Caco-2 (cell line): ENCODE measurements around the gene CXCR6. TPM values are rescaled to one million over a fixed set of nuclear protein-coding genes. Genes with fewer than 3 reads are reported as not detected.

ENCODE experiments used
- BruUV-seq: library from RNA; stranded (reverse); fragments of 400-500 nt; replicated peaks from 2 replicates; lab custom pipeline; 2021; lab: Mats Ljungman, UMichigan
- CTCF ChIA-PET: fragments of 300-600 bp; sonication (Branson Sonifier 250); formaldehyde crosslinking; loops from one replicate; lab custom pipeline; 2022; ENCODE audit warnings: antibody characterized with exemption; lab: Charles Lee
- POLR2A ChIA-PET: fragments of 300-600 bp; sonication (Branson Sonifier 250); formaldehyde crosslinking; loops from one replicate; lab custom pipeline; 2022; ENCODE audit warnings: antibody characterized with exemption; lab: Charles Lee
- DNase-seq, 2 experiments: peaks; one replicate each; pipeline versions ENCODE4 v3.0.0 to v3.0.0-alpha.2; 2020 to 2022
- H3K27me3 ChIP-seq: replicated peaks from 2 replicates; pipeline ENCODE4 v1.6.0; 2011; ENCODE audit warnings: low read length; ENCODE audit not compliant: control insufficient read depth, insufficient read depth
- H3K36me3 ChIP-seq: 2 replicates; pipeline ENCODE4 v1.5.1; 2011; ENCODE audit warnings: low read length; ENCODE audit not compliant: control insufficient read depth, insufficient read depth
- H3K4me1 ChIP-seq: fragments of 250-450 bp; sonication (Bioruptor Pico); 2 replicates; pipeline ENCODE4 v1.5.1; 2020; ENCODE audit warnings: mild to moderate bottlenecking
- H3K4me3 ChIP-seq: 2 replicates; pipeline ENCODE4 v1.5.1; 2011; ENCODE audit warnings: low read depth, mild to moderate bottlenecking, control low read depth, low read length
- H3K9me3 ChIP-seq: fragments of 250-450 bp; sonication (Bioruptor Pico); 2 replicates; pipeline ENCODE4 v1.5.1; 2020; ENCODE audit warnings: mild to moderate bottlenecking, moderate library complexity
- H3K27ac Mint-ChIP-seq: one replicate; pipeline ENCODE4 v1.8.0; 2022; ENCODE audit warnings: mixed read lengths; ENCODE audit not compliant: unreplicated experiment
- H3K27me3 Mint-ChIP-seq: one replicate; pipeline ENCODE4 v1.8.0; 2022; ENCODE audit warnings: mixed read lengths; ENCODE audit not compliant: insufficient read depth, unreplicated experiment
- H3K36me3 Mint-ChIP-seq: one replicate; pipeline ENCODE4 v1.8.0; 2022; ENCODE audit warnings: mild to moderate bottlenecking, mixed read lengths; ENCODE audit not compliant: insufficient read depth, unreplicated experiment
- H3K4me1 Mint-ChIP-seq: one replicate; pipeline ENCODE4 v1.8.0; 2022; ENCODE audit warnings: low read depth, mixed read lengths; ENCODE audit not compliant: unreplicated experiment
- H3K4me3 Mint-ChIP-seq: one replicate; pipeline ENCODE4 v1.8.0; 2022; ENCODE audit warnings: mild to moderate bottlenecking, moderate library complexity, mixed read lengths; ENCODE audit not compliant: unreplicated experiment
- H3K9me3 Mint-ChIP-seq: one replicate; pipeline ENCODE4 v1.8.0; 2022; ENCODE audit warnings: mixed read lengths; ENCODE audit not compliant: unreplicated experiment
- intact Hi-C: fragments of 100-400 bp; cut with micrococcal nuclease; formaldehyde crosslinking; loops from one replicate; pipeline ENCODE4 v1.10.0; 2022; ENCODE audit not compliant: unreplicated experiment
- total RNA-seq: library from RNA; stranded (reverse); gene quantifications from 2 replicates; pipeline ENCODE4 v1.2.3, GENCODE V29; 2022
- TF ChIP-seq, protein P1 (sequence below), 2 experiments: fragments of 200-600 bp in 1 of 2; IDR thresholded peaks; 1 replicate in 1 of 2; 2 replicates in 1 of 2; pipeline versions ENCODE4 v1.5.1 to v1.8.0; 2011 to 2022; ENCODE audit warnings: antibody characterized with exemption in 1 of 2, control low read depth in 1 of 2, inconsistent platforms in 1 of 2, low read depth in 1 of 2, low read length in 1 of 2, mild to moderate bottlenecking in 1 of 2, moderate library complexity in 1 of 2; ENCODE audit not compliant: insufficient read depth in 1 of 2, severe bottlenecking in 1 of 2, unreplicated experiment in 1 of 2

CXCR6 gene
- total RNA-seq, 1 experiment from 2014 or later: not detected

DNA sequence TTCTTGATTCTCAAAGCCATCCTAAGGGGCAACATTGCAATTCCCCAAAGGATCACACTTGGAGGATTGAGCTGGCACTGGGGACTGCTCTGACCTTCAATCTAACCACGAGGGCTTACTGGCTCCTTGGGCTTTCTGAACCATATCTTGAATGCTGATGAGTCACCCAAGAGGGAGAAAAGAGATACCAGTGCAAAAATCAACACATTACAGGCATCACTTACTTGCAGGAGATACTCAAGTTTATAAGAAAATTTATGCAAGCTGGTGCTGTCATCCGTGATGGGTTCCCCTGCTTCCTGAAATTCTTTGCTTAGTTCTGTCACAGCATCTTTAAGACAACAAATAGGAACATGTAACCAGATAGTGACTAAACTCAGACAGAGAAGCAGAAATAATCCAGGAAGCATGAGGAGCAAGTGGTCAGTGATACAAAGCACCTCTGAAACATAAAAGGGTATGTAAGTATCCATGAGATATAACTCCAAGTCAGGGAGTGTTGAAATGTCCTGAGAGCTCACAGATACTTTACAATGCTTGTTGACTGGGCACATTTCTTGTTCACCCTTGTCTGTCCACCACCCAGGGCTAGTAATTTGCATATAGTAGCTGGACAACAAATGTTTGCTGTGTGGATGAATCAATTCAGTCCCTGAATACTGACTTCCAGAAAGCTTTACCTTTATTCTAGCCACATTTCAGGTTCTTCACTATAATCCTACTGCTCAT lies 38.2 kb downstream of the CXCR6 start:
- CTCF ChIA-PET: no interaction called here
- POLR2A ChIA-PET: no interaction called here
- Mint-ChIP-seq H3K36me3 (peaks cover 19% of the 10 kb centered on the region), H3K27me3 (no peaks in the 10 kb centered on the region), H3K4me1 (peaks cover 7% of the 10 kb centered on the region), H3K9me3 (no peaks in the 10 kb centered on the region), H3K4me3 (no peak overlapping the region), H3K27ac (no peak overlapping the region)
- Histone ChIP-seq H3K4me3 (no peak overlapping the region), H3K4me1 (peaks cover 14% of the 10 kb centered on the region), H3K36me3 (no peaks in the 10 kb centered on the region; the same call in 1 of the 2 replicates), H3K9me3 (no peaks in the 10 kb centered on the region), H3K27me3 (no peaks in the 10 kb centered on the region)
- intact Hi-C loops: no loop called here
- no TSS peak for BruUV-seq
- TF ChIP-seq, protein P1, sequence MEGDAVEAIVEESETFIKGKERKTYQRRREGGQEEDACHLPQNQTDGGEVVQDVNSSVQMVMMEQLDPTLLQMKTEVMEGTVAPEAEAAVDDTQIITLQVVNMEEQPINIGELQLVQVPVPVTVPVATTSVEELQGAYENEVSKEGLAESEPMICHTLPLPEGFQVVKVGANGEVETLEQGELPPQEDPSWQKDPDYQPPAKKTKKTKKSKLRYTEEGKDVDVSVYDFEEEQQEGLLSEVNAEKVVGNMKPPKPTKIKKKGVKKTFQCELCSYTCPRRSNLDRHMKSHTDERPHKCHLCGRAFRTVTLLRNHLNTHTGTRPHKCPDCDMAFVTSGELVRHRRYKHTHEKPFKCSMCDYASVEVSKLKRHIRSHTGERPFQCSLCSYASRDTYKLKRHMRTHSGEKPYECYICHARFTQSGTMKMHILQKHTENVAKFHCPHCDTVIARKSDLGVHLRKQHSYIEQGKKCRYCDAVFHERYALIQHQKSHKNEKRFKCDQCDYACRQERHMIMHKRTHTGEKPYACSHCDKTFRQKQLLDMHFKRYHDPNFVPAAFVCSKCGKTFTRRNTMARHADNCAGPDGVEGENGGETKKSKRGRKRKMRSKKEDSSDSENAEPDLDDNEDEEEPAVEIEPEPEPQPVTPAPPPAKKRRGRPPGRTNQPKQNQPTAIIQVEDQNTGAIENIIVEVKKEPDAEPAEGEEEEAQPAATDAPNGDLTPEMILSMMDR (IDR thresholded peaks at IDR 0.05; ENCODE audit: insufficient read depth in 1 of 2, low read depth in 1 of 2, low read length in 1 of 2, severe bottlenecking in 1 of 2, unreplicated experiment in 1 of 2): no peak
- DNase-seq: no peak

DNA sequence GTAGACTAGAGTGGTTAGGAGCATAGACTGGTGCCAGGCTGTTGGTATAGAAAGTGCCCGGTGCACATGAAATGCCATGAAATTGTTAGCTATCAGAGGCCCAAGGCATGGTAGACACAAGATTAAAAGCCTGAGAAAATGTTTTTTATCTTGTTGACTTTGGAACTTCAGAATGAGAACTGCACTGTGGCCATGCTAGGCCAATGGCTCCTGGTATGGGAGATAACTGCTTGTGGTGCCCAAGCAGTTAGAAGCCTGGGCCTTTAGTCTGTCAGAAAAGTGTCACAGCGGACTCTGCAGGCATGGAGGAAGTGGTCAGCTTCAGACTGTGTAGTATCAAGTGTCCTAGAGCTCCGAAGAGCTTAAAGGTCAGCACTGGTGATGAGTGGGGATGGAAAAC lies 40.5 kb downstream of the CXCR6 start:
- Histone ChIP-seq H3K9me3 (no peaks in the 10 kb centered on the region), H3K4me3 (no peak overlapping the region), H3K4me1 (peaks cover 28% of the 10 kb centered on the region), H3K27me3 (no peaks in the 10 kb centered on the region), H3K36me3 (no peaks in the 10 kb centered on the region; the same call in 1 of the 2 replicates)
- Mint-ChIP-seq H3K4me1 (peaks cover 27% of the 10 kb centered on the region), H3K27me3 (no peaks in the 10 kb centered on the region), H3K36me3 (peaks cover 12% of the 10 kb centered on the region), H3K4me3 (no peak overlapping the region), H3K9me3 (no peaks in the 10 kb centered on the region), H3K27ac (no peak overlapping the region)
- intact Hi-C loops: no loop called here
- CTCF ChIA-PET: interaction anchor here (1.6 kb wide), 1 partner anchor 45 kb away, joined by 5 read pairs; no protein-coding TSS in a partner anchor
- TF ChIP-seq, protein P1 (IDR thresholded peaks at IDR 0.05; ENCODE audit: insufficient read depth in 1 of 2, low read depth in 1 of 2, low read length in 1 of 2, severe bottlenecking in 1 of 2, unreplicated experiment in 1 of 2): no peak
- POLR2A ChIA-PET: no interaction called here
- DNase-seq: no peak
- BruUV-seq: no TSS peak

DNA sequence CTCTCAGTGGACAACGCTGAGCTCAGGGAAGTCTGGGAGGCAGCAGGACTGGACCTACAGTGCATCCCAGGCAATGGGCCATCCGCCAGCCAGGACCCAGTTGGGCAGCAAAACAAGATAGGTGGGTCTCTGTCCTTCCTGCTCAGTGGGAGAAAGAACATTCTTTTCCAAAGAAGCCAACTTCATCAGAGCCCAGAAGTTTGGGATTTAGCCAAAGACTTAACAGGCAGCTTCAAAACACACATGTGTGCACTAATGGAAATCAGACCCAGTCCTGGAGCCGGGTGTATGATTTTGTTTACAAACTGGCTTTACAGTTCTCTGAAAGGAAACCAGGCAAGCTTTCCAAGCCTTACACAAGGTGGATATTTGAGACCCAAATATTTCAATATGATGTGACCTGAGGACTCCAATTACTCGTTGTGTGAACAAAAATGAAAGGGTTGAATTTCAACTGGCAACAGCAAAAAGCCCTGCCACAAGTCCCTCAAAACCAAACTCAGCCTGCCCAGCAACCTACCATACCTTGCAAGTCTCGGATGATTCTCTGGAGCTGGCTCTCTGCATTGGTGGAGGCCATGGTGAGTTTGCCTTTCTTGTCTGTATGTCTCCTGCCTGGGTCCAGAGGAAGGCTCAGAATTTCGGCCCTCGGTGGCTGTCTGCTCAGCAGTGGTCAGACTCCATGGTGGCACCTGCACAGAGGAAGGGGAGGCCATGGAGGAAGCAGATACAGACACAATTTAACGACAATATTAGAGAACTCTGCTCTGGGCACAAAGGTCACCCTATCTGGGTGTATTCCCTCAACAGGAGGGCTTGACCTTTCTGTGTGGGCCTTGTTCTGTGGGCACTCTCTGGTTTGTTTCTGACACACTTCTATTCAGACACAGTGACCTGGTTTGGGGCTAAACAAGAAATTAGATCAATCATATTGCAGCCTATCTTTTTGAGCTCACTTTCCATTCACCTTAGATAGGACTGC lies 41.4 kb downstream of the CXCR6 start:
- no peaks in the 10 kb centered on the region; the same call in 1 of the 2 replicates for H3K36me3 ChIP-seq
- no peaks in the 10 kb centered on the region for H3K9me3 Mint-ChIP-seq
- TF ChIP-seq, protein P1 (IDR thresholded peaks at IDR 0.05; ENCODE audit: insufficient read depth in 1 of 2, low read depth in 1 of 2, low read length in 1 of 2, severe bottlenecking in 1 of 2, unreplicated experiment in 1 of 2): no peak
- intact Hi-C loops: no loop called here
- no peak for DNase-seq
- no TSS peak for BruUV-seq
- POLR2A ChIA-PET: no interaction called here
- no peaks in the 10 kb centered on the region for H3K27me3 ChIP-seq
- no peaks in the 10 kb centered on the region for H3K9me3 ChIP-seq
- no peak overlapping the region for H3K4me3 ChIP-seq
- H3K4me3 Mint-ChIP-seq: no peak overlapping the region
- H3K27ac Mint-ChIP-seq: no peak overlapping the region
- CTCF ChIA-PET: interaction anchor here (1.6 kb wide), 1 partner anchor 46 kb away, joined by 5 read pairs; no protein-coding TSS in a partner anchor
- H3K4me1 ChIP-seq: peaks cover 28% of the 10 kb centered on the region
- H3K36me3 Mint-ChIP-seq: peaks cover 11% of the 10 kb centered on the region
- H3K27me3 Mint-ChIP-seq: no peaks in the 10 kb centered on the region
- H3K4me1 Mint-ChIP-seq: peaks cover 27% of the 10 kb centered on the region
